ENCODE results near the gene SYNRG.

SYNRG gene

DNA sequence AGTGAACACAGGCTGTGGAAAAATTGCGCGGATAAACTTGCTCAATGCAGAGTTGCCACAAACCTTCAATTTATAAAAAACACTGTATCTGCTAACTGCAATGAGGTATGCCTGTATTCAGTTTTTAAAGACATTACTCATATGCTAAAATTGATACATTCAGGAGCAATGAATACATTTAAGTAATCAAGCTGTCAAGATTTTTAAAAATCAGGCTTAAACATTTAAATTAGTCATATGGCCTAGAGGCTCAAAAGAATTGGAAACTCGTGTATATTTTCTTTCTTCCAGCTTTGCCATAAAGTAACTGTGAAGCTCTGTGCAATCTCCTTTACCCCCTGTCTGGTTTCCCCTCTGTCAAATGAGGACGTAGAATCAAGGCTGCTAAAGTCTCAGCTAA, 4.1 kb downstream of the SYNRG start:
- no peak for DNase-seq

DNA sequence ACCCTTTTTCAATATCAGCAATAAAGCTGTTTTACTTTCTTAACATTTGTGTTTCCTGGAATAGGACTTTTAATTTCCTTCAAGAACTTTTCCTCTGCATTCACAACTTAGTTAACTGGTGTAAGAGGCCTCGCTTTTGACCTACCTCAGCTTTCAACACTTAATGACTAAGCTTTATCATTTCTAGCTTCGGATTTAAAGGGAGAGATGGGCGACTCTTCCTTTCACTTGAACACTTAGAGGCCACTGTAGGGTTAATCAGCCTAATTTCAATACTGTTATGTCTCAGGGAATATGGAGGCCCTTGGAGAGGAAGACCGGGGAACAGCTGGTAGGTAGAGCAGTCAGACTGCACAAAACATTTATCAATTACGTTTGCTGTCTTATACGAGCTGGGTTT, 4.7 kb downstream of the SYNRG start:
- no peak for DNase-seq

DNA sequence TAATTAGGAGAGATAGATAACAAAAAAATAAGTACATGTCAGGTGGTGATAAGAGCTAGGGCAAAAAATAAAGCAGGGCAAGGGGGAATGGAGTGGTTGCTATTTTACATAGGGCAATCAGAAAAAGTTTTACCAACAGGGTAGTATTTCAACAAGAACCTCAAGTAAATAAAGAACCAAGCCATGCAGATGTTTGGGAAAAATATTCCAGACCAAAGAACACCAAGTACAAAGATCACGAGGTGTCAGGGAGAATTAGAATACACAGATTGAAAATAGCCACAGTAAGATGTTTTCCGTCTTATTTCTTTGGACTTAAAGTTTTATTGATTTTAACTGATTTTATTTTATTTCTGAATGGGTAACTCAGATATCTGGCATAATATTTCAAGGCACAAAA, 11.1 kb downstream of the SYNRG start:
- no peak for DNase-seq

DNA sequence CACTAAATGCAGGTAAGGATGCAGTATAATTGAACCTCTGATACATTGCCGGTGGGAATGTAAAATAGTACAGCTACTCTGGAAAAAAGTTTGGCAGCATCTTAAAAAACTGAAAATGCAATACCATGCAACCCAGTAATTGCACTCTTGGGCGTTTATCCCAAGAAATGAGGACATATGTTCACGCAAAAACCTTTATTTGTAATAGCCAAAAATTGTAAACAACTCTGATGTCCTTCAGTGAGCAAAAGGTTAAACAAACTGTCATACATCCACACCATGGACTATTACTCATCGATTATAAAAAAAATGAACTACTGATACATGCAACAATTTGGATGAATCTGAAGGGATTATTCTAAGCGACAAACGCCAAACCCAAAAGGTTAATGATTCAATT, 16.9 kb downstream of the SYNRG start:
- no peak for DNase-seq

DNA sequence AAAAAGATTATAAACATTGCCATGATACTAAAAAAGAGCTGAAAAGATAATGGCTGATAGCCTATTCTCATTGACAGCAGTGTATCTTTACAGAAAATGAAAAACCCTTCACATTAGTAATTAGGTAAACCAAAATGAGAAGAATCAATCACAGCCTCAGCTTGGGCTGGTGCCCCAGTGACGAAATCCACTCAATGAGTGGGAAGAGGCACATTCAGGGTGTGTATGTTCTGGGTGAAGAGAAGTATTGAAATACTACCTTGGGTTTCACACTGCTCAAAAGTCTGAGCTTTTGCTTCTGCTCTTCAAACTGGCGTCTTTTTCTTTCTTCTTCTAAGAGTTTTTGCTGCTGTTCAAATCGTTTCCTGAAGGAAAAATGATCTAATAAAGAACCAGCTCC, 24.2 kb downstream of the SYNRG start:
- DNase-seq: no peak

DNA sequence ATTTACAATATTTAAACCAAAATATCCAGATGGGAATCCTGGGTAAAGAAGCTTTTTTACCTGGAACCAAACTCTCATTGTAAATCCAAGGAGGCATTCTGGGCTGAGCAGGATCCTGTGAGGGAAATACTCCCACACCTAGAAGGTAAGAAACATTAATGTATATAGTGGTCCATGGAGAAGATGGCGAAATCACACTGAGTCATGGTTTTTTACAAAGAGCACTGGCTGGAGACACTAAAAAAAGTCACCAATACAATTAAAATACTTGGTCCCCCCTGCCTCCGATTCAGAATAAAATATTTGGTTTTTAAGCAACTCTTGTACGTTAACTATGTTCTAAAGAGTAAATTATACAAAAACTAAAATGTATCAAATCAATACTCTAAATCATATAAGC, 32.9 kb downstream of the SYNRG start:
- no peak for DNase-seq

DNA sequence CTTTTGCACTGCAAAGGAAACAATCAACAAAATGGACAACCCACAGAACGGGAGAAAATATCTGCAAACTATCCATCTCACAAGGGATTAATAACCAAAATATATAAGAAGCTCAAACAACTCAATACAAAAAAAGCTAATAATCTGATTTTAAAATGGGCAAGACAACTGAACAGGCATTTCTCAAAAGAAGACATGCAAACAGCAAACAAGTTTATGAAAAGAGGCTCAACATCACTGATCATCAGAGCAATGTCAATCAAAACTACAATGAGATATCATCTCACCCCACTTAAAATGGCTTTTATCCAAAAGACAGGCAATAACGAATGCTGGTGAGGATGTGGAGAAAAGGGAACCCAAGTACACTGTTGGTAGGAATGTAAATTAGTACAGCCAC, 34.8 kb downstream of the SYNRG start:
- DNase-seq: no peak

DNA sequence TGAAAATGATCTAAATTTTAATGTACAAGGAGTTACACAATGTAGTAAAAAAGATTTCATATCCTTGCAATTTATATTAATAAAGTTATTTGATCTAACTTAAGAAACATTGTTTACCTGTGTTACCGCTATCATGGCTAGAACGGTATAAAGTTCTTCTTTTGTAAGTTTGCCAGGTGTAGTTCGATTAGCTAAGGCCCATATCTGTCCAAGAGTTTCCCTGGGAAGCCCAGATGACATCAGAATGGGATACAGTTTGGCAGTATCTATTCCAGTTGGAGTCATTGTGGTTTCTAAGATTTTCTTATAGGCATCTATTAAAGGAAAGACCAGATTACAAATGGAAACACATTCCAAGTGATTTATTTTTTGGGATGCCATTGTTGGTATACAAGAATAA, 37.5 kb downstream of the SYNRG start:
- DNase-seq: no peak

DNA sequence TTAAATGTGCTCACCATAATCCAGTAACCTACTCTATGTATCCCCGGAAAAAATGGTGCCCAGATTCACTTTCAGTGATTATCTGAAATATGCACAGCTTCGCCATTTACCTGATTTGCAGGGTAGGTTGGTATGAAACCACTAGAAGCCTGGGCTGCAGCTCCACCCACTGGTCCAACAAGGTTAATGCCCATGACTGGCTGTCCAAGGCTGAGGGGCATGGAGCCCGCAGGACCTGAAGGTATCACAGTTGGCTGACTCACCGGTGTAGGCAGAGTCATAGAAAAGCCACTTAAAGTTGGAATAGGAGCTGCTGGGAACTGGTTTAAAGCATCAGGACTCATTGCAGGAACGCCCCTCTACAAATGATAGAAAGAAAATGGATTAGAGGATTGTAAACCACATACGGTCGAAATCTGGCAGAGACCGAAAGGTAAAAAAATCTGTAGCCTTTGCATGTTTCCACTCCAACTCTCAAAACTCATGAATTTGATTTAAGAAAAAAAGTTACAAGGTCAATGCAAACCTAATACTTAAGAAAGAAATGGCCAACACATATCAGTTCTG, 38.6 kb downstream of the SYNRG start:
- no peak for DNase-seq

DNA sequence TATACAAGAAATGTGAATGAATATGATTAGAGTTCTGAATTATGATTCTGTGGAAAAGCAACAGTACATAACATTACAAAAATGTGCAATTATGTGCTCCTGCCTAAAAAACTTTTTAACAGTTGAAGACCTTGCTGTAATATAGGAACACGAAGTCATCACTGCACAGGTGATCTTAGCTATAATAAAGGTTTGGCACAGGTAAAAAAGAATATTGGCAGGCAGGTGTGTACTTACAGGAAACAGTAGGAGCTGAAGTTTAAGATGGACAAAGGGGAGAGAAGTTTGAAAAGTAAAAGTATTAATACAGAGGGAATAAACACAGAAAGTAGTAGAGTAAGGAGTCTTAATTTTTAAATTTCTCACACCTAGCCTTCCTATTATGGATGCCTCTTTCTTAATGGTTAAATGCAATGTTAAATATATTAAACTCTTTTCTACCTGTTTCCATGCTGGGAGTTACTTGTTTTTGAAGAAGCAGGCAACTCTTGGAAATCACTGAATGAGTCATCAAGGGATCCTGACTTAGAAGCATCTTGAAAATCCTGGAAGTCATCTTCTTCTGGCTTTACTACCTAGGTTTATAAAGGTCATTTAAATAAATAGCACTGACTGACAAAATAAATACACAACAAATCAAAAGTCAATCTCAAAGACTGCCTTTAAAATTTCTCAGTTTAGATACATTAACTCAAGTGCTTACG, 40.7 kb downstream of the SYNRG start:
- no peak for DNase-seq

DNA sequence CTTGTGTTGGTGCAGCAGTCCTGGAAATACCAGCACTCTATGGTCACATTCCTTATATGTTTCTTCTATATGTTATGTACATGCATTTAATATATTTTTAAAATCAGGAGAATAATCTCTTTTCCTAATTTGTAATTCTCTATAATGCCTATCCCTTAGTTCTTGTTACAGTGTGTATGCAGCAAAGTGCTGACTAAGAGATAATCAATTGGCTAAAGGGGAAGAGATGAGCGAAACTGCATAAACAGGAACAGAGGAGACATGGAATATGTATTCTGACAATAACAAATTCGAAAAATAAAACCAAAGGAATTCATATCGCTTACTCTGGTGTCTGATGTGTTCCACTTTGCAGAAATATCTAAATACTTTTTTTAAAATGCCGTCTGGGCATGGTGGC, 41.7 kb downstream of the SYNRG start:
- no peak for DNase-seq

DNA sequence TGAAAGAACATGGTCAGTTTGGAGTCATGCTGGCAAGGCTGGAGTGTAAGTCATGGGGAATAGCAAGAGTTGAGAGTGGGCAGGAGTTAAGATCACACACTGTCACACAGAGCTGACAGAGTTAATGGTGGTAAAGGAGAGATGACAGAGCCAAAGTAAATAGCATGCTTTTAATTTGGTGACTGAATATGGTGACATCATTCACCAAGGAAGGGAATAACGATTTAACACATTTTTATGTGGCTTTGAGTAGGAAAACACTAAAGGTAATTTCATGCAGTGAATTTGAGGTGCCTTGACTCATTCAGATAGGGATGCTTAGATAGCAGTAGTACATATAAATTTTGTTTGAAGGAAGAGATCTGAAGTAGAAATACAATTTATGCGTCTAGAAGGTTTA, 42.1 kb downstream of the SYNRG start:
- DNase-seq: no peak

DNA sequence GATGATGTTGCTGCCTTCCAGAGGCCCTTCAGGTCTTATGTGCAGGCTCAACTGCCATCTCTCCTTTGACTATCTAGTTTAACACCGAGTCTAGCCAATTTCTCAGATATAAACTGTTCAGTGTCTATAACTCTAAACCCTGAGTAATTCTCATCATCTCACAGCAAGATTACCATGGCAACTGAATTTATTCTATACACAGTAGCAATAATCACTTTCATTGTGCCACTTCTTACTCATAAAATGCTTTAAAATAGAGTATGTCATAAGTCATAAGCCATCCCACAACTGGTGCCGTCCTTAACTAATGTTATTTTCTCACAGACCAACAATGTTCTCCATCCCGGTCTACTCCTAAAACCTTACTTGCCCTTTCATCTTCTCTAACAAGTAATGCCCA, 45.0 kb downstream of the SYNRG start:
- no peak for DNase-seq

DNA sequence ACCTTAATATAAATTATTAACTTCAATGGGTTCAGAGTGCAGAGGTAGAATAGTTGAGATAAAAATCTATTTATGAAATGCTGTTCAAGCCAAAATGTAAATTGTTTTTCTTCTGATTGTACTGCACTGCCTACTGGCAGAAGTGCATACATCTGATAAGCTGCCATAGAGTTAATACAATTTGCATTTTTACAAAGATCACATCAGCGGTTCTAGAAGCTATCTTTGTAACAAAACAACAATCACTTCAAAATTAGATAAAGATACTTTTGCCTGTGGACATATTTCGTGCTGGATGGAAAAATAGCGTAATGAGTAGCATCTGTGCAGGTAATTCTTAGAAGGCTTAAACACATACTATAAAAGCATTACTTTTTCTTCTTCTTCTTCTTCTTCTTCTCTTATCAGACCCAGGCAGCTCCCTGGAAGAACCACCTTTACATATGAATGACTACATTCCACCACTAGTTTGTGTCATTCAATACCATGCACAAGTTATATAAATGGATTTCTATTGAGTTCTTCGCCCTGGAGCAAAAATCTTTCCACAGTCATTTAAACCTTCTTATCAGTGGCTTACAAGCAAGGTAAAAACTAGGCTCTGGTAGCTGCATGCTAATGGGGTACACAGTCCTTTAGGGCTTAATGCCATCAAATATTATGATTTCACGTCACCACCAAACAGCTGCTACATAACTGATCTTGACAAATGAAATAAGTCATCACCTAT, 47.0 kb downstream of the SYNRG start:
- DNase-seq: no peak

DNA sequence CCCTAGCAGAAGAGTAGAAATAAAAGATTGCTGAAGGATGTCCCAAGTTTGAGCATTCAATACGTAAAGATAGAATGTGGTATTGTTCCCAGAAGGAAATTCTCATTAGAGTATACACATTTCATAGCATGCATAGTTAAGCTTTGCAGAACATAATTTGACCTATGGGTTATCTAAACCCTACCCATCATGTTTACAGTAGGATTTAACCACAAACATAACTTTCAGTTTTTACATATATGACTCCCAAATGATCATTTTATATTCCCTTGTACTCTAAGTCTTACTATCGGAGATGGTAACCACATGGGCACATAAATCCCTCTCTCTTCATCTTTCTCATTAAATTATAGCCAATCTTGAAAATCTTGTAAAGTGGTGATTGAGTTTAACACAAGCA, 50.9 kb downstream of the SYNRG start:
- DNase-seq: no peak

DNA sequence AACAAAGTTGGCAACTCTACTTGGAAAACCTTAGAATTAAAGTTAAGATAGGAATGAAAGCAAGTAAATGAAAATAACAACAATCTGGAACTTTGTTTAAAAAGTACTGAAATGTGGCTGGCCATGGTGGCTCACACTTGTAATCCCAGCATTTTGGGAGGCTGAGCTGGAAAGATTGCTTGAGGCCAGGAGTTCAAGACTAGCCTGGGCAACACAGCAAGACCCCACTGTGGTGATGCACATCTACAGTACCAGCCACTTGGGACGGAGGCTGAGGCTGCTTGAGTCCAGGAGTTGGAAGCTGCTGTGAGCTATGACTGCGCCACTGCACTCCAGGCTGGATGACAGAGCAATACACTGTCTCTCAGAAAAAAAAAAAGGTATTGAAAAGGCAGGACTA, 51.7 kb downstream of the SYNRG start:
- DNase-seq: no peak

DNA sequence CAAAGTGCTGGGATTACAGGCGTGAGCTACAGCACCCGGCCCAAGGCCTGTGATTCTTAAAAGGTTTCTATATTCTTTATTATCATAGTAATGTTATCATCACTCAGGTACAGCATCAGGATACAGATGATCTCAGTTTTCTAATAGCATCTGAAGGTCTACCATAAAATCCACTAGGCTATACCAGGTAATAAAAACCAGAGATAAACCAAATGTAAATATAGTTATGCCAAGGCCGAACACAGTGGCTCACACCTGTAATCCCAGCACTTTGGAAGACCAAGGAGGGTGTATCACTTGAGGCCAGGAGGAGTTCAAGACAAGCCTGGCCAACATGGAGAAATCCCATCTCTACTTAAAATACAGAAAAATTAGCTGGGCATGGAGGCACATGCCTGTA, 53.8 kb downstream of the SYNRG start:
- DNase-seq: no peak

DNA sequence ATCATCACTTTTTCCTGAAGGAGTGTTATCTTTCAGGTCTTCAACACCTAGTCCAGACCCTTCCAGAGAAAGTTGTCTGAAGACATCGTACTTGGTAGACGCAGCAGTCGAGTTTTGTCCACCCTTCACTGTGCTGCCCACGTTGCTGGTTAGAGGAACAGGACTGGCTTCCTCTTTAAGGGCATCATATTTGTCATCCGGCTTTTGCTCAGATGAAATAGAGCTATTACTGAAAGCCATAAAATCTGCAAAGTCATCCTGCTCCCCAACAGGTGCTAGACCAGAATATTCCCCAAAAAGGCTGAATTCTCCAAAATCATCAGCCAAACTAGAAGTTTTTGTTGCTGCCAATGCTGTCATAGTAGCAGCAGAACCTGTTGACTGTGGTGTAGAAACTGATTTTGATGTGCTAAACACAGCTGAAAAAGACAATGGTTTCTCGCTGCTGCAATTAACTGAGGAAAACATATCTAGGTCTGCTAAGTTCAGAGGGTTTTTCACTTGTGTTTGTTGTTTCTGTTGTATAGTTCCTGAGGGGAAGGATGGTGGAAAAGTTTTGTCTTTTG, 55.7 kb downstream of the SYNRG start:
- no peak for DNase-seq

DNA sequence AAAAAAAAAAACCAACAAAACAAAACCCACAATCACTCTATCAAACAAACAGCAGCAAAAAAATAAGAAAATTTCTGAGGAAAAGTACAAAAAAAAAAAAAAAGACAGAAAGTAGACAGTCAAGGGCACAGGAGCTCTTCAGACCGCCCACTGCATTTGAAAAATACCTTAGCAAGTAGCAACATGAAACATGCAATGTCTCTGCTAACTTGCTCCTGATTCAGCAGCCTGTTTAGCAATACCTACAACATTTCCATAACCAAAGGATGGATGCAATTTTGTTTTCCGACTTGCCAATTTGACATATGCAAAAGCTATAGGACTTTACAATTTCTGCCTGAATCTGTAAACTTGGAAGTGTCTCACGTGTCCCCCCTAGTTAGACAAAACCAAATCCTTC, 57.4 kb downstream of the SYNRG start:
- DNase-seq: no peak

DNA sequence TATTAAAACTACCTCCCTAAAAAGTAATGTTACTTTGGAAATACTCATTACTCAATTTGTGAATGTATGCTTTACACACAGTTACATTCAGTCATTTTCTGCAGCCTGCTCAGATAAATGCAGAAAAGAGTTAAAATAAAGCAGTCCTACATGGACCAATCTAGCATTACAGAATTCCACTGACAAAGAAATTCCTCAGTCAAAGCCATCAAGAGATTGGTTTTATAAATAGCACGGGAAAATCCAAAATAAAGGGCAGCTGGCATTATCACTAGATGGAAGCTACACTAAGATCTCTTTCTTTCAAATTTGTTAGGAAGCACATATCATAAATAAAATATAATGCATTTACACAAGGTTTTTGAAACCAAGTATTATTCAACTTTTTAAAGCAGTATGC, 61.2 kb downstream of the SYNRG start:
- no peak for DNase-seq

DNA sequence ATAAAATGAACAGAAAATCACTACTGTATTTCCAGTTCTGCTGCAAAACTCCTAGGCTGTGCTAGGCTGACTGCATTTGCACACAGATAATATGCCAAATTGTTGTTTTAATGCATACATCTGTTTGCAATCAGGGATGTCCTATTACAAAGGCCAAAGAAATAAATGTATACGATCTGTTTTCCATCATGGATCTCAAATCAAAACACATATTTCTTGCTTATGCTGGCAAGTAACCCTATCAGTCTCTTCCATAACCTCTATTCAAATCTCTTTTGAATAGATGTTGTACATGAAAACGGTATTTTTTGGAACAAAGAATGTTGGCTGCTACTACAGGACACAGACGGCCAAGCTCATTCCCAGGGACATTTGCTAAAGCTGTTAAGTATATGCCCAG, 62.9 kb downstream of the SYNRG start:
- DNase-seq: no peak

DNA sequence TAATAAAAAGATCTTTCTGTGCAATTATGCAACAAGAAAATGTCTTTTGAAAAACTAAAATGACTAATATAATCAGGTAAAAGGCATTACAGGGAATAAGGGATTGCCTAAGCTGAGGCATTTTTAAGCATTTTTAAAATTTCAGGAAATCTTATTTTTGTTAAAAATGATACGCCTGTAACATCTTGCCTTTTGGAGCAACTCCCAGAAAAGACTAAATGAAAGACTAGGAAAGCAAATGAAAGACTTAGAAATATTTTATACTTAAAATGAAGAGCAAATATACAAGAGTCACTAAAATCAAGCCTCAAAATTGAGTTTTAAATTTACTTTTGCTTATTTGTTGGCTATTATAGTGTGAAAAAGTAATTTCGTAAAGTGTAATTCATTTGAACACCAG, 63.7 kb downstream of the SYNRG start:
- DNase-seq: no peak

DNA sequence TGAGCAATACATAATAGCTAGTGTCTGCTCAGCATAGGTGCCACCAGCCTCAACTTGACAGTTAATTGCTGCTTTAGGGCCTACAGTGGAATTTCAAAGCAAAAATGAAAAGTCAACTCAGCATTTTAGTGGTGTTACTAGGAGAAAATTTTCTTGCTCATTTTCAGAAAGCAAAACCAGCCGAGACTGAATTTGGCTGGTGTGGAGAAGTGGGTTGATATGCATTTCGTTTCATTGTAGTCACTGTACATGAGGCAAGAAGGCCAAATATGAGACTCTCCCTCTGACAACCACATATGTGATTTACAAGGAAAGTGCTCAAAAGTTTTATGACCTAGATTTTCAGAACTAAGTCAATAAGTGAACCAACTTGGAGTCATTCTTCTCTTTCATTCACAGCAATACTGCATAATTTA, 65.6 kb downstream of the SYNRG start:
- no peak for DNase-seq

Measured in left hindlimb (tissue), 1 donor.